ENCODE data around the gene MTUS2.
"Not testable (repeated sequence)": the region's sequence is repeated elsewhere in the genome, so short reads cannot be mapped to it uniquely, and the experiment has no call there.

MTUS2 gene

GRCh38 chr13:29204651-29205050, 384.5 kb downstream of the MTUS2 start:
- Histone ChIP-seq H3K4me1 (no peaks in the 10 kb centered on the region), H3K36me3 (replicated peaks) (no peaks in the 10 kb centered on the region), H3K27me3 (ENCODE audit: low read depth) (no peaks in the 10 kb centered on the region), H3K4me3 (no peak overlapping the region), H3K9me3 (no peaks in the 10 kb centered on the region)
- DNase-seq (ENCODE audit: low spot score in 2 of 2), result no peak
- in situ Hi-C loops (cut with MboI; ENCODE audit: low sequenced_read_pairs), result no loop called here

GRCh38 chr13:29210676-29211075, 390.5 kb downstream of the MTUS2 start:
- Histone ChIP-seq H3K27me3 (ENCODE audit: low read depth) (no peaks in the 10 kb centered on the region), H3K4me1 (no peaks in the 10 kb centered on the region)
- in situ Hi-C loops (cut with MboI; ENCODE audit: low sequenced_read_pairs), result no loop called here

GRCh38 chr13:29211162-29211561, 391.0 kb downstream of the MTUS2 start:
- H3K4me1 ChIP-seq; H3K27me3 ChIP-seq (ENCODE audit: low read depth); in situ Hi-C loops (cut with MboI; ENCODE audit: low sequenced_read_pairs); H3K9me3 ChIP-seq; DNase-seq (ENCODE audit: low spot score in 2 of 2); H3K4me3 ChIP-seq; H3K36me3 ChIP-seq (replicated peaks): not testable (repeated sequence)

More at GRCh38 chr13:29210676-29211075, 390.5 kb downstream of the MTUS2 start:
- H3K36me3 ChIP-seq (replicated peaks), result no peaks in the 10 kb centered on the region
- H3K4me3 ChIP-seq, result no peak overlapping the region
- no peak for DNase-seq (ENCODE audit: low spot score in 2 of 2)
- no peaks in the 10 kb centered on the region for H3K9me3 ChIP-seq

- no peak for DNase-seq (ENCODE audit: low spot score in 2 of 2)
- Histone ChIP-seq H3K36me3 (replicated peaks) (no peaks in the 10 kb centered on the region), H3K4me3 (no peak overlapping the region), H3K27me3 (ENCODE audit: low read depth) (no peaks in the 10 kb centered on the region), H3K9me3 (no peaks in the 10 kb centered on the region), H3K4me1 (no peaks in the 10 kb centered on the region)
- in situ Hi-C loops (cut with MboI; ENCODE audit: low sequenced_read_pairs), result no loop called here
Observed at GRCh38 chr13:29222458-29222857, 402.3 kb downstream of the MTUS2 start.

- DNase-seq (ENCODE audit: low spot score in 2 of 2), result no peak
- Histone ChIP-seq H3K27me3 (ENCODE audit: low read depth) (no peaks in the 10 kb centered on the region), H3K4me3 (no peak overlapping the region), H3K4me1 (no peaks in the 10 kb centered on the region), H3K9me3 (0 out of 2 replicates have a peak, but pooled peaks cover 3% of the 10 kb centered on the region), H3K36me3 (replicated peaks) (no peaks in the 10 kb centered on the region)
- in situ Hi-C loops (cut with MboI; ENCODE audit: low sequenced_read_pairs), result no loop called here
Observed at GRCh38 chr13:29224206-29224605, 404.1 kb downstream of the MTUS2 start.

GRCh38 chr13:29227576-29227975, 407.4 kb downstream of the MTUS2 start:
- H3K4me1 ChIP-seq, result no peaks in the 10 kb centered on the region
- no peak overlapping the region for H3K4me3 ChIP-seq
- 0 out of 2 replicates have a peak, but pooled peaks cover 4% of the 10 kb centered on the region for H3K9me3 ChIP-seq
- no peak for DNase-seq (ENCODE audit: low spot score in 2 of 2)
- no peaks in the 10 kb centered on the region for H3K36me3 ChIP-seq (replicated peaks)
- in situ Hi-C loops (cut with MboI; ENCODE audit: low sequenced_read_pairs), result no loop called here
- H3K27me3 ChIP-seq (ENCODE audit: low read depth), result no peaks in the 10 kb centered on the region

- no peaks in the 10 kb centered on the region for H3K27me3 ChIP-seq (ENCODE audit: low read depth)
- H3K4me3 ChIP-seq, result no peak overlapping the region
- H3K36me3 ChIP-seq (replicated peaks), result no peaks in the 10 kb centered on the region
- in situ Hi-C loops (cut with MboI; ENCODE audit: low sequenced_read_pairs), result no loop called here
- no peak for DNase-seq (ENCODE audit: low spot score in 2 of 2)
- 0 out of 2 replicates have a peak, but pooled peaks cover 4% of the 10 kb centered on the region for H3K9me3 ChIP-seq
- no peaks in the 10 kb centered on the region for H3K4me1 ChIP-seq
Observed at GRCh38 chr13:29230299-29230845, 410.2 kb downstream of the MTUS2 start.

GRCh38 chr13:29239653-29240525, 419.8 kb downstream of the MTUS2 start:
- Histone ChIP-seq H3K27me3 (ENCODE audit: low read depth) (no peaks in the 10 kb centered on the region), H3K36me3 (replicated peaks) (no peaks in the 10 kb centered on the region), H3K4me3 (no peak overlapping the region), H3K9me3 (peaks cover 4% of the 10 kb centered on the region; the same call in 1 of the 2 replicates), H3K4me1 (no peaks in the 10 kb centered on the region)
- no peak for DNase-seq (ENCODE audit: low spot score in 2 of 2)
- in situ Hi-C loops (cut with MboI; ENCODE audit: low sequenced_read_pairs), result no loop called here

- Histone ChIP-seq H3K4me3 (no peak overlapping the region), H3K36me3 (replicated peaks) (no peaks in the 10 kb centered on the region), H3K9me3 (no peaks in the 10 kb centered on the region; the same call in 1 of the 2 replicates), H3K4me1 (no peaks in the 10 kb centered on the region), H3K27me3 (ENCODE audit: low read depth) (no peaks in the 10 kb centered on the region)
- DNase-seq (ENCODE audit: low spot score in 2 of 2), result no peak
- in situ Hi-C loops (cut with MboI; ENCODE audit: low sequenced_read_pairs), result no loop called here
Observed at GRCh38 chr13:29254626-29255370, 434.7 kb downstream of the MTUS2 start.

GRCh38 chr13:29255567-29255966, 435.4 kb downstream of the MTUS2 start:
- DNase-seq (ENCODE audit: low spot score in 2 of 2), result no peak
- Histone ChIP-seq H3K9me3 (no peaks in the 10 kb centered on the region; the same call in none of the 2 replicates), H3K4me1 (no peaks in the 10 kb centered on the region), H3K27me3 (ENCODE audit: low read depth) (no peaks in the 10 kb centered on the region), H3K4me3 (no peak overlapping the region), H3K36me3 (replicated peaks) (no peaks in the 10 kb centered on the region)
- in situ Hi-C loops (cut with MboI; ENCODE audit: low sequenced_read_pairs), result no loop called here

- in situ Hi-C loops (cut with MboI; ENCODE audit: low sequenced_read_pairs), result no loop called here
- H3K27me3 ChIP-seq (ENCODE audit: low read depth), result no peaks in the 10 kb centered on the region
- H3K4me3 ChIP-seq, result no peak overlapping the region
- no peak for DNase-seq (ENCODE audit: low spot score in 2 of 2)
- no peaks in the 10 kb centered on the region for H3K4me1 ChIP-seq
- no peaks in the 10 kb centered on the region for H3K36me3 ChIP-seq (replicated peaks)
- no peaks in the 10 kb centered on the region; the same call in none of the 2 replicates for H3K9me3 ChIP-seq
Observed at GRCh38 chr13:29260684-29261083, 440.5 kb downstream of the MTUS2 start.

GRCh38 chr13:29266261-29266660, 446.1 kb downstream of the MTUS2 start:
- H3K4me1 ChIP-seq, result no peaks in the 10 kb centered on the region
- DNase-seq (ENCODE audit: low spot score in 2 of 2), result no peak
- no peak overlapping the region for H3K4me3 ChIP-seq
- no peaks in the 10 kb centered on the region for H3K27me3 ChIP-seq (ENCODE audit: low read depth)
- in situ Hi-C loops (cut with MboI; ENCODE audit: low sequenced_read_pairs), result no loop called here
- H3K9me3 ChIP-seq, result no peaks in the 10 kb centered on the region; the same call in 1 of the 2 replicates
- H3K36me3 ChIP-seq (replicated peaks), result no peaks in the 10 kb centered on the region

GRCh38 chr13:29266756-29267733, 446.9 kb downstream of the MTUS2 start:
- H3K27me3 ChIP-seq (ENCODE audit: low read depth), result no peaks in the 10 kb centered on the region
- no peaks in the 10 kb centered on the region; the same call in 1 of the 2 replicates for H3K9me3 ChIP-seq
- no peak overlapping the region for H3K4me3 ChIP-seq
- no peaks in the 10 kb centered on the region for H3K36me3 ChIP-seq (replicated peaks)
- in situ Hi-C loops (cut with MboI; ENCODE audit: low sequenced_read_pairs), result no loop called here
- no peaks in the 10 kb centered on the region for H3K4me1 ChIP-seq
- DNase-seq (ENCODE audit: low spot score in 2 of 2), result no peak
